ENCODE measurements around the gene AR. TPM values are rescaled to one million over a fixed set of nuclear protein-coding genes. Genes with fewer than 3 reads are reported as not detected.

Gene AR
- total RNA-seq: 25.1 TPM
- polyA plus RNA-seq: 4.8 TPM

GRCh38 chrX:67543818-67544217 lies at the start of gene AR:
Gene AR (plus strand): TSS chrX:67544021. CDS start chrX:67545147, 1,126 bp downstream.
- 0% methylated on average over 29 of the region's 30 CpGs for WGBS
- Histone ChIP-seq H3K27ac (ENCODE audit: low read depth) (peak within 1 kb of the TSS; percentile 38), H3K4me1 (ENCODE audit: insufficient read depth) (no peaks in the 10 kb centered on the region), H3K4me3 (ENCODE audit: low read depth, low read length) (peak within 1 kb of the TSS; percentile 60), H3K36me3 (ENCODE audit: insufficient read depth) (no peaks in the 10 kb centered on the region)
- no peak for DNase-seq (ENCODE audit: extremely low spot score)

GRCh38 chrX:67500617-67501016 lies 43.2 kb upstream of the AR start:
- no peaks in the 10 kb centered on the region for H3K4me1 ChIP-seq (ENCODE audit: insufficient read depth)
- H3K4me3 ChIP-seq (ENCODE audit: low read depth, low read length): no peak overlapping the region
- no peaks in the 10 kb centered on the region for H3K36me3 ChIP-seq (ENCODE audit: insufficient read depth)
- H3K27ac ChIP-seq (ENCODE audit: low read depth): no peak overlapping the region
- DNase-seq (ENCODE audit: extremely low spot score): no peak
- 67% methylated on average over 1 of the region's 1 CpG for WGBS

- H3K4me3 ChIP-seq (ENCODE audit: low read depth, low read length): no peak overlapping the region
- H3K27ac ChIP-seq (ENCODE audit: low read depth): no peak overlapping the region
- no peaks in the 10 kb centered on the region for H3K36me3 ChIP-seq (ENCODE audit: insufficient read depth)
- no peaks in the 10 kb centered on the region for H3K4me1 ChIP-seq (ENCODE audit: insufficient read depth)
- no peak for DNase-seq (ENCODE audit: extremely low spot score)
Observed at GRCh38 chrX:67503004-67503403, 40.8 kb upstream of the AR start.

- H3K36me3 ChIP-seq (ENCODE audit: insufficient read depth): no peaks in the 10 kb centered on the region
- no peak overlapping the region for H3K27ac ChIP-seq (ENCODE audit: low read depth)
- H3K4me3 ChIP-seq (ENCODE audit: low read depth, low read length): no peak overlapping the region
- no peak for DNase-seq (ENCODE audit: extremely low spot score)
- WGBS: 67% methylated on average over 2 of the region's 2 CpGs
- no peaks in the 10 kb centered on the region for H3K4me1 ChIP-seq (ENCODE audit: insufficient read depth)
Observed at GRCh38 chrX:67503453-67503852, 40.4 kb upstream of the AR start.

- Histone ChIP-seq H3K4me3 (ENCODE audit: low read depth, low read length) (no peak overlapping the region), H3K4me1 (ENCODE audit: insufficient read depth) (no peaks in the 10 kb centered on the region), H3K36me3 (ENCODE audit: insufficient read depth) (no peaks in the 10 kb centered on the region), H3K27ac (ENCODE audit: low read depth) (no peak overlapping the region)
- no peak for DNase-seq (ENCODE audit: extremely low spot score)
Observed at GRCh38 chrX:67520671-67521070, 23.1 kb upstream of the AR start.

- no peak overlapping the region for H3K4me3 ChIP-seq (ENCODE audit: low read depth, low read length)
- no peaks in the 10 kb centered on the region for H3K36me3 ChIP-seq (ENCODE audit: insufficient read depth)
- H3K27ac ChIP-seq (ENCODE audit: low read depth): no peak overlapping the region
- WGBS: 39% methylated on average over 3 of the region's 3 CpGs
- H3K4me1 ChIP-seq (ENCODE audit: insufficient read depth): no peaks in the 10 kb centered on the region
- no peak for DNase-seq (ENCODE audit: extremely low spot score)
Observed at GRCh38 chrX:67523002-67523681, 20.7 kb upstream of the AR start.

GRCh38 chrX:67523932-67524331 lies 19.9 kb upstream of the AR start:
- 24% methylated on average over 1 of the region's 1 CpG for WGBS
- Histone ChIP-seq H3K4me3 (ENCODE audit: low read depth, low read length) (no peak overlapping the region), H3K4me1 (ENCODE audit: insufficient read depth) (no peaks in the 10 kb centered on the region), H3K36me3 (ENCODE audit: insufficient read depth) (no peaks in the 10 kb centered on the region), H3K27ac (ENCODE audit: low read depth) (no peak overlapping the region)
- no peak for DNase-seq (ENCODE audit: extremely low spot score)

GRCh38 chrX:67524428-67524827 lies 19.4 kb upstream of the AR start:
- WGBS: 50% methylated on average over 2 of the region's 2 CpGs
- no peak for DNase-seq (ENCODE audit: extremely low spot score)
- no peaks in the 10 kb centered on the region for H3K36me3 ChIP-seq (ENCODE audit: insufficient read depth)
- no peak overlapping the region for H3K4me3 ChIP-seq (ENCODE audit: low read depth, low read length)
- no peaks in the 10 kb centered on the region for H3K4me1 ChIP-seq (ENCODE audit: insufficient read depth)
- no peak overlapping the region for H3K27ac ChIP-seq (ENCODE audit: low read depth)

GRCh38 chrX:67524950-67525691 lies 18.7 kb upstream of the AR start:
- Histone ChIP-seq H3K4me3 (ENCODE audit: low read depth, low read length) (no peak overlapping the region), H3K27ac (ENCODE audit: low read depth) (no peak overlapping the region), H3K36me3 (ENCODE audit: insufficient read depth) (no peaks in the 10 kb centered on the region), H3K4me1 (ENCODE audit: insufficient read depth) (no peaks in the 10 kb centered on the region)
- no peak for DNase-seq (ENCODE audit: extremely low spot score)
- WGBS: 70% methylated on average over 2 of the region's 2 CpGs

- no peak for DNase-seq (ENCODE audit: extremely low spot score)
- no peak overlapping the region for H3K4me3 ChIP-seq (ENCODE audit: low read depth, low read length)
- 89% methylated on average over 1 of the region's 1 CpG for WGBS
- H3K27ac ChIP-seq (ENCODE audit: low read depth): no peak overlapping the region
- no peaks in the 10 kb centered on the region for H3K4me1 ChIP-seq (ENCODE audit: insufficient read depth)
- H3K36me3 ChIP-seq (ENCODE audit: insufficient read depth): no peaks in the 10 kb centered on the region
Observed at GRCh38 chrX:67536564-67536963, 7.3 kb upstream of the AR start.

- DNase-seq (ENCODE audit: extremely low spot score): no peak
- H3K27ac ChIP-seq (ENCODE audit: low read depth): no peak overlapping the region
- H3K4me1 ChIP-seq (ENCODE audit: insufficient read depth): no peaks in the 10 kb centered on the region
- no peak overlapping the region for H3K4me3 ChIP-seq (ENCODE audit: low read depth, low read length)
- H3K36me3 ChIP-seq (ENCODE audit: insufficient read depth): no peaks in the 10 kb centered on the region
Observed at GRCh38 chrX:67538383-67538782, 5.4 kb upstream of the AR start.

GRCh38 chrX:67544281-67545035 lies 637 bp downstream of the AR start:
- Histone ChIP-seq H3K4me1 (ENCODE audit: insufficient read depth) (no peaks in the 10 kb centered on the region), H3K36me3 (ENCODE audit: insufficient read depth) (no peaks in the 10 kb centered on the region), H3K4me3 (ENCODE audit: low read depth, low read length) (peak overlapping the region; percentile 60), H3K27ac (ENCODE audit: low read depth) (peak overlapping the region; percentile 38)
- WGBS: under 1% methylated on average over 29 of the region's 30 CpGs
- DNase-seq (ENCODE audit: extremely low spot score): no peak

- no peak for DNase-seq (ENCODE audit: extremely low spot score)
- H3K27ac ChIP-seq (ENCODE audit: low read depth): no peak overlapping the region
- under 1% methylated on average over 35 of the region's 35 CpGs for WGBS
- H3K36me3 ChIP-seq (ENCODE audit: insufficient read depth): no peaks in the 10 kb centered on the region
- H3K4me3 ChIP-seq (ENCODE audit: low read depth, low read length): peak overlapping the region; percentile 60
- H3K4me1 ChIP-seq (ENCODE audit: insufficient read depth): no peaks in the 10 kb centered on the region
Observed at GRCh38 chrX:67545036-67545821, 1.4 kb downstream of the AR start.

Measured in urinary bladder (tissue), 4 donors.